Stimulated activated CD8-positive, alpha-beta memory T cell treated with anti-CD3 and anti-CD28 coated beads, Interleukin-15, amount 100 ng/mL, for 4 hours (primary cell): ENCODE results near the gene NTNG2.
A peak's percentile ranks its signal among the peaks of the same experiment; 100 is the strongest.

Experiments used
- DNase-seq, 2 donors: peaks; one replicate each; pipeline ENCODE4 v3.0.0-alpha.2; 2020; ENCODE audit warnings: low read depth in 2 of 2

Gene NTNG2

GRCh38 chr9:132146575-132146974 lies 15.3 kb upstream of the NTNG2 start:
- no peak for DNase-seq

- no peak for DNase-seq
Measured at GRCh38 chr9:132147331-132147730, 14.5 kb upstream of the NTNG2 start.

GRCh38 chr9:132147839-132148238 lies 14.0 kb upstream of the NTNG2 start:
- no peak for DNase-seq

GRCh38 chr9:132150256-132150655 lies 11.6 kb upstream of the NTNG2 start:
- DNase-seq = no peak

GRCh38 chr9:132151118-132151517 lies 10.7 kb upstream of the NTNG2 start:
- DNase-seq = no peak

GRCh38 chr9:132152231-132152630 lies 9.6 kb upstream of the NTNG2 start:
- DNase-seq = no peak

- DNase-seq = no peak
Measured at GRCh38 chr9:132154863-132155567, 6.8 kb upstream of the NTNG2 start.

GRCh38 chr9:132155568-132155895 lies 6.3 kb upstream of the NTNG2 start:
- no peak for DNase-seq

- no peak for DNase-seq
Measured at GRCh38 chr9:132156262-132156661, 5.6 kb upstream of the NTNG2 start.

- DNase-seq = no peak
Measured at GRCh38 chr9:132157347-132158116, 4.3 kb upstream of the NTNG2 start.

- DNase-seq = peak; percentile 42 to 50
Measured at GRCh38 chr9:132160802-132161742, 786 bp upstream of the NTNG2 start.

GRCh38 chr9:132162764-132163456 lies 1.1 kb downstream of the NTNG2 start:
- DNase-seq = no peak

GRCh38 chr9:132163457-132163875 lies 1.6 kb downstream of the NTNG2 start:
- no peak for DNase-seq

- DNase-seq = no peak
Measured at GRCh38 chr9:132163876-132164603, 2.2 kb downstream of the NTNG2 start.

- DNase-seq = no peak
Measured at GRCh38 chr9:132164604-132165362, 2.9 kb downstream of the NTNG2 start.

GRCh38 chr9:132166599-132166998 lies 4.7 kb downstream of the NTNG2 start:
- no peak for DNase-seq

- no peak for DNase-seq
Measured at GRCh38 chr9:132167192-132167591, 5.3 kb downstream of the NTNG2 start.

- DNase-seq = no peak
Measured at GRCh38 chr9:132168347-132168746, 6.5 kb downstream of the NTNG2 start.

GRCh38 chr9:132168851-132169250 lies 7.0 kb downstream of the NTNG2 start:
- DNase-seq = no peak

- DNase-seq = peak in 1 of 2 donors; percentile 14
Measured at GRCh38 chr9:132169672-132170392, 8.0 kb downstream of the NTNG2 start.
